ENCODE results near the gene LAMC2. TPM values are rescaled to one million over a fixed set of nuclear protein-coding genes. Genes with fewer than 3 reads are reported as not detected.

The LAMC2 gene
- total RNA-seq, 1 donor from 2014 or later: 13.9 TPM

GRCh38 chr1:183218971-183219615 lies 33.0 kb downstream of the LAMC2 start:
- no peaks in the 10 kb centered on the region for H4K20me1 ChIP-seq (ENCODE audit: insufficient read depth, low read length)
- no peak overlapping the region for H3K27ac Mint-ChIP-seq (ENCODE audit: unreplicated experiment)
- TF ChIP-seq CTCF (IDR thresholded peaks at IDR 0.05; ENCODE audit: insufficient read depth, low read depth, low read length) (no peak), EZH2 (IDR thresholded peaks at IDR 0.05; ENCODE audit: insufficient read depth, low read length) (no peak)
- no peaks in the 10 kb centered on the region for H3K4me1 ChIP-seq (ENCODE audit: insufficient read depth, low read length)
- no peak overlapping the region for H3K4me2 ChIP-seq (ENCODE audit: low read length)
- no peaks in the 10 kb centered on the region for H3K4me1 Mint-ChIP-seq (ENCODE audit: low read depth, unreplicated experiment)
- no peaks in the 10 kb centered on the region for H3K36me3 ChIP-seq (ENCODE audit: insufficient read depth, low read length)
- FAIRE-seq: no peak
- H3K9me3 ChIP-seq (ENCODE audit: insufficient read depth, low read depth, low read length): no peaks in the 10 kb centered on the region
- H3K4me3 Mint-ChIP-seq (ENCODE audit: unreplicated experiment): no peak overlapping the region
- H3K36me3 Mint-ChIP-seq (ENCODE audit: low read depth, unreplicated experiment): no peaks in the 10 kb centered on the region
- no peaks in the 10 kb centered on the region for H3K79me2 ChIP-seq (ENCODE audit: insufficient read depth, low read length)
- H3K4me3 ChIP-seq (ENCODE audit: insufficient read depth, low read depth, low read length): no peak overlapping the region
- H3K27me3 Mint-ChIP-seq (ENCODE audit: low read depth, unreplicated experiment): peaks cover 9% of the 10 kb centered on the region
- no peak overlapping the region for H3K9ac ChIP-seq (ENCODE audit: low read length)
- no peaks in the 10 kb centered on the region for H3K9me3 Mint-ChIP-seq (ENCODE audit: unreplicated experiment)
- no peak for DNase-seq (ENCODE audit: low read depth)
- H2AFZ ChIP-seq (ENCODE audit: low read depth, low read length): no peak overlapping the region
- no peaks in the 10 kb centered on the region for H3K27me3 ChIP-seq (ENCODE audit: insufficient read depth, low read length)
- H3K27ac ChIP-seq (ENCODE audit: low read depth, low read length): no peak overlapping the region

DNA sequence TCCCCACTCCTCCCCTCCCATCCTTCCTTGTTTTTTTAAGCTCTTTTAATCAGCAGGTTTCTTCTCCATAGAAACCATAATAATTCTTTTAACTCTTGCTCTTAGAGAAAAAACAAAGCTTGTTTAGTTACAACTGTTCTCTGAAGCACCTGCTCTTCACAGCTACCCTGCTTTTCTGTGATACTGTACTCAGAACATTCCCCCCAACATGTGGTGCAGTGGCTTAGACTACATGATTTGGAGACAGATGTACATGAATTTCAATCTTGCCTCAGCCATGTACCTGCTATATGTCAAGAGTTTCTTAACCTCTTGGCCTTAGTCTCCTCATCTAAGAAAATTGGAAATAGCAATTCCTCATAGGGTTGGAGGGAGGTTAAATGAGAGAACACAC lies 33.5 kb downstream of the LAMC2 start:
- no peak for TF ChIP-seq CTCF (IDR thresholded peaks at IDR 0.05; ENCODE audit: insufficient read depth, low read depth, low read length)
- TF ChIP-seq EZH2 (IDR thresholded peaks at IDR 0.05; ENCODE audit: insufficient read depth, low read length): no peak
- no peaks in the 10 kb centered on the region for H3K4me1 Mint-ChIP-seq (ENCODE audit: low read depth, unreplicated experiment)
- H2AFZ ChIP-seq (ENCODE audit: low read depth, low read length): no peak overlapping the region
- H3K79me2 ChIP-seq (ENCODE audit: insufficient read depth, low read length): no peaks in the 10 kb centered on the region
- no peaks in the 10 kb centered on the region for H3K9me3 ChIP-seq (ENCODE audit: insufficient read depth, low read depth, low read length)
- no peak overlapping the region for H3K4me3 Mint-ChIP-seq (ENCODE audit: unreplicated experiment)
- no peak overlapping the region for H3K27ac ChIP-seq (ENCODE audit: low read depth, low read length)
- H3K4me3 ChIP-seq (ENCODE audit: insufficient read depth, low read depth, low read length): no peak overlapping the region
- FAIRE-seq: no peak
- no peaks in the 10 kb centered on the region for H3K36me3 ChIP-seq (ENCODE audit: insufficient read depth, low read length)
- no peak for DNase-seq (ENCODE audit: low read depth)
- no peaks in the 10 kb centered on the region for H3K27me3 ChIP-seq (ENCODE audit: insufficient read depth, low read length)
- H3K27me3 Mint-ChIP-seq (ENCODE audit: low read depth, unreplicated experiment): peaks cover 7% of the 10 kb centered on the region
- no peaks in the 10 kb centered on the region for H3K9me3 Mint-ChIP-seq (ENCODE audit: unreplicated experiment)
- H4K20me1 ChIP-seq (ENCODE audit: insufficient read depth, low read length): no peaks in the 10 kb centered on the region
- H3K27ac Mint-ChIP-seq (ENCODE audit: unreplicated experiment): no peak overlapping the region
- no peaks in the 10 kb centered on the region for H3K36me3 Mint-ChIP-seq (ENCODE audit: low read depth, unreplicated experiment)
- no peak overlapping the region for H3K9ac ChIP-seq (ENCODE audit: low read length)
- H3K4me1 ChIP-seq (ENCODE audit: insufficient read depth, low read length): no peaks in the 10 kb centered on the region
- no peak overlapping the region for H3K4me2 ChIP-seq (ENCODE audit: low read length)

DNA sequence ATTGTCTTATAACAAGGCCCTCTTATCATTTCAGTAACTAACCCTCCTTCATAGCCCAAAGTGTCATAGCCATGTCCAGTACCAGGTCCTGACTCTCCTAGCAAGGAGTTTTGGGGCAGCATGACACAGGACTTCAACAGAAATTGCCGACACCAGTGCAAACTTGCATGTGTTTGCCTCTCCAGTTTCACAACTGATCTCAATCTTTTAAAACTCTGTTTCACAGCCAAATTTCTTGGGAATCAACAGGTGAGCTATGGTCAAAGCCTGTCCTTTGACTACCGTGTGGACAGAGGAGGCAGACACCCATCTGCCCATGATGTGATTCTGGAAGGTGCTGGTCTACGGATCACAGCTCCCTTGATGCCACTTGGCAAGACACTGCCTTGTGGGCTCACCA lies 36.8 kb downstream of the LAMC2 start:
- H3K4me2 ChIP-seq (ENCODE audit: low read length): no peak overlapping the region
- H3K27ac Mint-ChIP-seq (ENCODE audit: unreplicated experiment): no peak overlapping the region
- no peaks in the 10 kb centered on the region for H3K36me3 ChIP-seq (ENCODE audit: insufficient read depth, low read length)
- no peaks in the 10 kb centered on the region for H4K20me1 ChIP-seq (ENCODE audit: insufficient read depth, low read length)
- no peak overlapping the region for H2AFZ ChIP-seq (ENCODE audit: low read depth, low read length)
- H3K4me3 ChIP-seq (ENCODE audit: insufficient read depth, low read depth, low read length): no peak overlapping the region
- peaks cover 2% of the 10 kb centered on the region for H3K36me3 Mint-ChIP-seq (ENCODE audit: low read depth, unreplicated experiment)
- no peak for DNase-seq (ENCODE audit: low read depth)
- no peaks in the 10 kb centered on the region for H3K79me2 ChIP-seq (ENCODE audit: insufficient read depth, low read length)
- H3K9me3 Mint-ChIP-seq (ENCODE audit: unreplicated experiment): no peaks in the 10 kb centered on the region
- H3K4me3 Mint-ChIP-seq (ENCODE audit: unreplicated experiment): no peak overlapping the region
- FAIRE-seq: no peak
- TF ChIP-seq CTCF (IDR thresholded peaks at IDR 0.05; ENCODE audit: insufficient read depth, low read depth, low read length) (no peak), EZH2 (IDR thresholded peaks at IDR 0.05; ENCODE audit: insufficient read depth, low read length) (no peak)
- no peaks in the 10 kb centered on the region for H3K4me1 ChIP-seq (ENCODE audit: insufficient read depth, low read length)
- no peaks in the 10 kb centered on the region for H3K27me3 ChIP-seq (ENCODE audit: insufficient read depth, low read length)
- H3K9ac ChIP-seq (ENCODE audit: low read length): no peak overlapping the region
- H3K9me3 ChIP-seq (ENCODE audit: insufficient read depth, low read depth, low read length): no peaks in the 10 kb centered on the region
- peaks cover 6% of the 10 kb centered on the region for H3K4me1 Mint-ChIP-seq (ENCODE audit: low read depth, unreplicated experiment)
- no peak overlapping the region for H3K27ac ChIP-seq (ENCODE audit: low read depth, low read length)
- H3K27me3 Mint-ChIP-seq (ENCODE audit: low read depth, unreplicated experiment): no peaks in the 10 kb centered on the region
